Measurements from ENCODE around the gene RBM20.

- TF ChIP-seq CTCF (IDR thresholded peaks at IDR 0.05) (no peak), POLR2A (IDR thresholded peaks at IDR 0.05) (no peak)
Observed at GRCh38 chr10:110619514-110620397, 24.4 kb upstream of the RBM20 start.

All from adrenal gland (tissue), 5 donors.